K562 (cell line): ENCODE data around the gene MARS1. TPM values are rescaled to one million over a fixed set of nuclear protein-coding genes. Genes with fewer than 3 reads are reported as not detected.

Experiments used
- ATAC-seq: fragments of 200-7000 bp; cut with Tn5 transposase; 3 replicates; pipeline ENCODE4 v1.9.1; 2020; ENCODE audit warnings: moderate library complexity
- BruUV-seq: library from RNA; stranded (reverse); fragments of 400-500 nt; replicated peaks from 2 replicates; lab custom pipeline; 2021; lab: Mats Ljungman, UMichigan
- CTCF ChIA-PET: fragments of 300-600 bp; formaldehyde crosslinking; extraction: SDS; loops from one replicate; lab custom pipeline; 2021; ENCODE audit warnings: low intra/inter-chr PET ratio; lab: Yijun Ruan, JAX
- POLR2A ChIA-PET: fragments of 300-600, 350-650 bp; sonication (Branson Sonifier 250); formaldehyde crosslinking; extraction: SDS; loops from one replicate; lab custom pipeline; 2021; ENCODE audit warnings: antibody characterized with exemption, inconsistent platforms; lab: Yijun Ruan, JAX
- DNase-seq, 4 experiments: peaks; one replicate each; pipeline versions ENCODE4 v3.0.0 to v3.0.0-alpha.2; 2011 to 2018; ENCODE audit warnings: low spot score in 3 of 4, mixed read lengths in 3 of 4; ENCODE audit errors: extremely low read depth in 1 of 4
- FAIRE-seq: peaks from 2 replicates; lab custom pipeline; 2011; peaks lifted over from hg19 to GRCh38; lab: Jason Lieb, UNC
- H2AFZ ChIP-seq: 2 replicates; pipeline ENCODE4 v1.6.0; 2011; ENCODE audit warnings: low read depth, low read length, control low read depth, inconsistent platforms
- H3K27ac ChIP-seq: fragments of 200-600 bp; 3 replicates; pipeline ENCODE4 v1.8.0; 2011; ENCODE audit warnings: low read depth, mild to moderate bottlenecking, control low read depth, inconsistent platforms, low read length, moderate library complexity, mixed read lengths; ENCODE audit errors: extremely low read depth
- H3K27me3 ChIP-seq, 2 experiments: fragments of 300-600 bp in 1 of 2; 2 replicates in 1 of 2; 3 replicates in 1 of 2; pipeline versions ENCODE4 v1.6.0 to v1.8.0; 2011; ENCODE audit warnings: inconsistent platforms in 2 of 2, low read length in 2 of 2, mild to moderate bottlenecking in 1 of 2, mixed read lengths in 1 of 2, moderate library complexity in 1 of 2; ENCODE audit not compliant: control insufficient read depth in 2 of 2, insufficient read depth in 2 of 2
- H3K36me3 ChIP-seq: fragments of 300-600 bp; 3 replicates; pipeline ENCODE4 v1.8.0; 2011; ENCODE audit warnings: mild to moderate bottlenecking, low read length, inconsistent platforms; ENCODE audit not compliant: control insufficient read depth, insufficient read depth
- H3K4me1 ChIP-seq, 2 experiments: fragments of 200-600 bp in 1 of 2; replicated peaks in 1 of 2; 2 replicates in 1 of 2; 3 replicates in 1 of 2; pipeline versions ENCODE4 v1.5.1 to v1.8.0; 2011; ENCODE audit warnings: inconsistent platforms in 2 of 2, low read length in 2 of 2, mild to moderate bottlenecking in 1 of 2, mixed read lengths in 1 of 2, moderate library complexity in 1 of 2; ENCODE audit not compliant: control insufficient read depth in 2 of 2, insufficient read depth in 2 of 2
- H3K4me2 ChIP-seq: 2 replicates; pipeline ENCODE4 v1.6.1; 2011; ENCODE audit warnings: low read length, control low read depth, inconsistent platforms, mixed read lengths; ENCODE audit not compliant: insufficient read depth
- H3K4me3 ChIP-seq: fragments of 200-600 bp; sonication (generic), shearing (Covaris generic); 2 replicates; pipeline ENCODE4 v1.5.1; 2016; ENCODE audit warnings: control low read depth, inconsistent platforms
- H3K79me2 ChIP-seq: fragments of 200-600 bp; 3 replicates; pipeline ENCODE4 v1.8.0; 2011; ENCODE audit warnings: low read length, inconsistent platforms; ENCODE audit not compliant: control insufficient read depth, insufficient read depth
- H3K9ac ChIP-seq, 2 experiments: 2 replicates each; pipeline versions ENCODE4 v1.6.0 to v1.6.1; 2011; ENCODE audit warnings: low read depth in 2 of 2, low read length in 2 of 2, control low read depth in 1 of 2, inconsistent platforms in 1 of 2, mild to moderate bottlenecking in 1 of 2, mixed read lengths in 1 of 2; ENCODE audit not compliant: insufficient read depth in 1 of 2
- H3K9me1 ChIP-seq: one replicate; pipeline ENCODE4 v1.6.0; 2011; ENCODE audit warnings: inconsistent platforms, mild to moderate bottlenecking, low read length, moderate library complexity; ENCODE audit not compliant: control insufficient read depth, insufficient read depth
- H3K9me3 ChIP-seq: replicated peaks from 2 replicates; pipeline ENCODE4 v1.5.1; 2011; ENCODE audit warnings: low read depth, low read length, inconsistent platforms; ENCODE audit not compliant: control insufficient read depth, insufficient read depth
- H4K20me1 ChIP-seq: replicated peaks from 2 replicates; pipeline ENCODE4 v1.6.1; 2011; ENCODE audit warnings: low read length, inconsistent platforms, mixed read lengths; ENCODE audit not compliant: control insufficient read depth, insufficient read depth
- BRCA1 ChIP-seq, 2 experiments: fragments of 450-650 bp in 1 of 2; sonication (generic) in 1 of 2; formaldehyde crosslinking in 1 of 2; IDR thresholded peaks; 2 replicates each; pipeline versions ENCODE4 v1.5.0 to v1.6.1; 2017 to 2020; ENCODE audit warnings: mild to moderate bottlenecking in 1 of 2, missing genetic modification reagents in 1 of 2
- CBX5 ChIP-seq: IDR thresholded peaks from 2 replicates; pipeline ENCODE4 v1.6.1; 2014; ENCODE audit warnings: low read depth, borderline replicate concordance
- FOXP1 ChIP-seq: sonication (generic); formaldehyde crosslinking; IDR thresholded peaks from 2 replicates; pipeline ENCODE4 v1.8.0; 2022; ENCODE audit warnings: mild to moderate bottlenecking, missing genetic modification reagents
- HMGN3 ChIP-seq: IDR thresholded peaks from 2 replicates; pipeline ENCODE4 v1.6.1; 2011; ENCODE audit warnings: borderline replicate concordance, low read depth, mild to moderate bottlenecking, mixed read lengths, low read length; ENCODE audit not compliant: insufficient read length; ENCODE audit errors: extremely low read depth
- KDM1A ChIP-seq, 2 experiments: fragments of 450-650 bp; IDR thresholded peaks; 2 replicates each; pipeline ENCODE4 v1.6.1; 2016; ENCODE audit warnings: mild to moderate bottlenecking in 2 of 2
- KLF10 ChIP-seq: fragments of 250-450 bp; sonication (Bioruptor Pico); IDR thresholded peaks from 2 replicates; pipeline ENCODE4 v1.6.1; 2021; ENCODE audit warnings: matching md5 sums
- L3MBTL2 ChIP-seq: fragments of 450-650 bp; IDR thresholded peaks from 2 replicates; pipeline ENCODE4 v1.6.1; 2016; ENCODE audit warnings: mild to moderate bottlenecking, moderate library complexity
- SMARCC2 ChIP-seq: fragments of 450-650 bp; IDR thresholded peaks from 2 replicates; pipeline ENCODE4 v1.6.1; 2017; ENCODE audit warnings: antibody characterized with exemption, moderate library complexity, mild to moderate bottlenecking, low read depth
- TBP ChIP-seq: optimal IDR thresholded peaks from 2 replicates; pipeline ENCODE3; 2011; ENCODE audit warnings: low read depth, low read length, improper control_type of control experiment
- ZC3H8 ChIP-seq: fragments of 450-650 bp; IDR thresholded peaks from 2 replicates; pipeline ENCODE4 v1.6.1; 2017
- ZNF133 ChIP-seq: fragments of 250-450 bp; sonication (Bioruptor Pico); IDR thresholded peaks from 2 replicates; pipeline ENCODE4 v1.4.0; 2020; ENCODE audit warnings: mild to moderate bottlenecking
- ZNF24 ChIP-seq: fragments of 450-650 bp; IDR thresholded peaks from 2 replicates; pipeline ENCODE4 v1.6.1; 2016
- WGBS: fragments of 100-300 bp; shearing (Covaris generic); methylation state at CpG from one replicate; pipeline ENCODE4 v1.1.6; 2016; ENCODE audit warnings: low coverage, mixed read lengths; ENCODE audit not compliant: insufficient coverage; ENCODE audit errors: missing lambda C conversion rate; 5-methylcytosine and 5-hydroxymethylcytosine counted together
- in situ Hi-C: fragments of 300-500 bp; cut with MboI; formaldehyde crosslinking; loops from 4 replicates; pipeline ENCODE4 v1.15.0; 2018; ENCODE audit warnings: inconsistent platforms, mixed read lengths
- intact Hi-C: fragments of 100-400 bp; cut with micrococcal nuclease; formaldehyde crosslinking; loops from 2 replicates; pipeline ENCODE4 v1.14.2; 2022
- polyA plus RNA-seq, 8 experiments: library from polyadenylated mRNA; depleted of rRNA in 4 of 8; stranded (reverse) in 5 of 8; unstranded in 3 of 8; fragments of >200 nt; fragmentation: Nextera tagmentation in 2 of 8; fragmentation: Illumina TruSeq in 1 of 8; extraction: Ambion mirVana in 2 of 8; extraction: Trizol in 1 of 8; gene quantifications; 2 replicates each; pipeline versions ENCODE4 v1.2.1 to v1.2.3, GENCODE V29; 2011 to 2014; ENCODE audit warnings: inconsistent platforms in 1 of 8, missing spikeins in 1 of 8
- total RNA-seq, 7 experiments: library from RNA; depleted of rRNA in 6 of 7; stranded (reverse); fragments of >200 nt in 6 of 7; fragmentation: Illumina TruSeq in 2 of 7; extraction: Trizol in 2 of 7; gene quantifications; 2 replicates each; pipeline versions ENCODE4 v1.2.1 to v1.2.3, GENCODE V29; 2011 to 2021; ENCODE audit warnings: low replicate concordance in 1 of 7
- TF ChIP-seq, protein P1 (sequence below): fragments of 250-450 bp; sonication (Bioruptor Pico); IDR thresholded peaks from 2 replicates; pipeline ENCODE4 v1.6.1; 2021; ENCODE audit warnings: mild to moderate bottlenecking
- TF ChIP-seq, protein P2 (sequence below): fragments of 150-350 bp; conservative IDR thresholded peaks from 2 replicates; pipeline ENCODE4 v1.6.1; 2014; ENCODE audit warnings: low read length
- TF ChIP-seq, protein P3 (sequence below): sonication (generic); formaldehyde crosslinking; IDR thresholded peaks from 2 replicates; pipeline ENCODE4 v1.8.1; 2023; ENCODE audit warnings: mild to moderate bottlenecking, missing genetic modification reagents

The MARS1 gene
- total and polyA plus RNA-seq, 9 of the 15 experiments (the other 6 are each of a cell fraction or from before 2014, with no cell fraction given): 117 to 382 (median 220) TPM

- TF ChIP-seq BRCA1 (IDR thresholded peaks at IDR 0.05) (no peak), BRCA1 (CRISPR knock-in tag; IDR thresholded peaks at IDR 0.05) (no peak), KLF10 (CRISPR knock-in tag) (no peak), TBP (no peak)
- TF ChIP-seq, protein P1, sequence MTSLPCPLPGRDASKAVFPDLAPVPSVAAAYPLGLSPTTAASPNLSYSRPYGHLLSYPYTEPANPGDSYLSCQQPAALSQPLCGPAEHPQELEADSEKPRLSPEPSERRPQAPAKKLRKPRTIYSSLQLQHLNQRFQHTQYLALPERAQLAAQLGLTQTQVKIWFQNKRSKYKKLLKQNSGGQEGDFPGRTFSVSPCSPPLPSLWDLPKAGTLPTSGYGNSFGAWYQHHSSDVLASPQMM (CRISPR knock-in tag): no peak
Measured at GRCh38 chr12:57461917-57462250, 26.0 kb upstream of the MARS1 start (continued).

DNA sequence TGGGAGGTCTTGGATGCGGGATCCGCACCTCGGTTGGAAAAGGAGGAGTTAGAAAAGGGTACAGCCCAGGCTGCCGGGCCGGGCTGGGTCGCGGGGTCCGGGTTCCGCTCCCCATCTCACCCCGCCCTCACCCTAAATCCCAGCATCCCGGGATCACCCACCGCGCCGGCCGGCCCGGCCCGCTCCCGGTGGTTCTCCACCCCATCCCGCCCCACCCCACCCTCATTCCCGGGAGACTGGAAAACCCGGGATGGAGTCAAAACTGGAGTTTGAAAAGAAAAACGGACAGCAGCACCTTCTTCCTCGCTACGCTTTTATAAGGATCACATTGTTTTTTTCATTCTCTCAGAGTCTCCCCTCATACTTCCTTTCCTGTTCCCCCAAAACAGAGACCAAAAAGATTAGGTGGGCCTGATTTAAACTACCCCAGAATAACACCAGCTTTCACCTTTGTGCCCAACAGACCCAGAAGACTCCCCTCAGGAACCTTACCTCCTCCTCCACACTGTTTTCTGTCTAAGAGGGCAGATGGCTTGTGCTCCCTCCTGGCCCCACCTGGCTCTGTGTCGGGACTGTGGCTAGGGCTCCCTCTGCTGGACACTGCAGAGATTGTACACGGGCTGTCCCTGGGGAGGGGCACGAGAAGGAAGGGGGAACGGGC is 25.5 kb upstream of the MARS1 start:
- H3K4me2 ChIP-seq: peak overlapping the region; percentile 85
- peak; percentile 90 to 95 (median 93) for DNase-seq
- BruUV-seq: no TSS peak
- no peaks in the 10 kb centered on the region for H3K36me3 ChIP-seq
- 0 out of 3 replicates have a peak, but pooled peaks cover 2% of the 10 kb centered on the region for H3K79me2 ChIP-seq
- H3K9me1 ChIP-seq: no peaks in the 10 kb centered on the region
- peak; percentile 97 for FAIRE-seq
- H3K27me3 ChIP-seq: peaks cover 4 to 19% of the 10 kb centered on the region in 2 experiments; a peak in 3 of 5 replicates
- H2AFZ ChIP-seq: peak overlapping the region; percentile 93
- intact Hi-C loops: loop anchor here (2.0 kb wide), 1 partner anchor 274 kb away; no protein-coding TSS in a partner anchor
- H4K20me1 ChIP-seq: no peaks in the 10 kb centered on the region
- no peaks in the 10 kb centered on the region for H3K9me3 ChIP-seq
- H3K4me3 ChIP-seq: peak overlapping the region; percentile 51
- ATAC-seq: peak; percentile 83
- WGBS: 2% methylated on average over 9 of the region's 28 CpGs
- CTCF ChIA-PET: interaction anchor here (0.6 to 1.6 kb wide), 7 partner anchors 121 to 285 kb away, joined by 3 to 14 read pairs (median 4); no protein-coding TSS in a partner anchor
- H3K9ac ChIP-seq: peak overlapping the region; percentile 42 to 90; a peak in 3 of 4 replicates
- peaks cover 21 to 39% of the 10 kb centered on the region in 2 experiments; a peak in 4 of 5 replicates for H3K4me1 ChIP-seq
- H3K27ac ChIP-seq: peak overlapping the region; percentile 55
- in situ Hi-C loops: no loop called here
- POLR2A ChIA-PET: interaction anchor here (0.6 to 2.3 kb wide), 7 partner anchors 9 to 735 kb away, joined by 3 to 13 read pairs (median 4); no protein-coding TSS in a partner anchor
- TF ChIP-seq, protein P1 (CRISPR knock-in tag): no peak
- TF ChIP-seq FOXP1 (CRISPR knock-in tag) (peak; percentile 22; the same call in 1 of the 2 replicates), L3MBTL2 (peak; percentile 76), CBX5 (no peak), ZNF24 (no peak; the same call in 1 of the 2 replicates), ZNF133 (CRISPR knock-in tag) (no peak), ZC3H8 (no peak), HMGN3 (no peak), SMARCC2 (no peak), KDM1A (IDR thresholded peaks at IDR 0.05) (peak; percentile 38 to 73; a peak in 3 of 4 replicates)
- TF ChIP-seq, protein P2, sequence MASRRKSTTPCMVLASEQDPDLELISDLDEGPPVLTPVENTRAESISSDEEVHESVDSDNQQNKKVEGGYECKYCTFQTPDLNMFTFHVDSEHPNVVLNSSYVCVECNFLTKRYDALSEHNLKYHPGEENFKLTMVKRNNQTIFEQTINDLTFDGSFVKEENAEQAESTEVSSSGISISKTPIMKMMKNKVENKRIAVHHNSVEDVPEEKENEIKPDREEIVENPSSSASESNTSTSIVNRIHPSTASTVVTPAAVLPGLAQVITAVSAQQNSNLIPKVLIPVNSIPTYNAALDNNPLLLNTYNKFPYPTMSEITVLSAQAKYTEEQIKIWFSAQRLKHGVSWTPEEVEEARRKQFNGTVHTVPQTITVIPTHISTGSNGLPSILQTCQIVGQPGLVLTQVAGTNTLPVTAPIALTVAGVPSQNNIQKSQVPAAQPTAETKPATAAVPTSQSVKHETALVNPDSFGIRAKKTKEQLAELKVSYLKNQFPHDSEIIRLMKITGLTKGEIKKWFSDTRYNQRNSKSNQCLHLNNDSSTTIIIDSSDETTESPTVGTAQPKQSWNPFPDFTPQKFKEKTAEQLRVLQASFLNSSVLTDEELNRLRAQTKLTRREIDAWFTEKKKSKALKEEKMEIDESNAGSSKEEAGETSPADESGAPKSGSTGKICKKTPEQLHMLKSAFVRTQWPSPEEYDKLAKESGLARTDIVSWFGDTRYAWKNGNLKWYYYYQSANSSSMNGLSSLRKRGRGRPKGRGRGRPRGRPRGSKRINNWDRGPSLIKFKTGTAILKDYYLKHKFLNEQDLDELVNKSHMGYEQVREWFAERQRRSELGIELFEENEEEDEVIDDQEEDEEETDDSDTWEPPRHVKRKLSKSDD: 0 out of 2 replicates have a peak, but pooled peaks have one; percentile 44
- TF ChIP-seq, protein P3, sequence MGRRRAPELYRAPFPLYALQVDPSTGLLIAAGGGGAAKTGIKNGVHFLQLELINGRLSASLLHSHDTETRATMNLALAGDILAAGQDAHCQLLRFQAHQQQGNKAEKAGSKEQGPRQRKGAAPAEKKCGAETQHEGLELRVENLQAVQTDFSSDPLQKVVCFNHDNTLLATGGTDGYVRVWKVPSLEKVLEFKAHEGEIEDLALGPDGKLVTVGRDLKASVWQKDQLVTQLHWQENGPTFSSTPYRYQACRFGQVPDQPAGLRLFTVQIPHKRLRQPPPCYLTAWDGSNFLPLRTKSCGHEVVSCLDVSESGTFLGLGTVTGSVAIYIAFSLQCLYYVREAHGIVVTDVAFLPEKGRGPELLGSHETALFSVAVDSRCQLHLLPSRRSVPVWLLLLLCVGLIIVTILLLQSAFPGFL (CRISPR knock-in tag): 0 out of 2 replicates have a peak, but pooled peaks have one; percentile 56
